GM18507 (cell line): ENCODE measurements around the gene RRP36.
"Not testable (repeated sequence)": the region's sequence is repeated elsewhere in the genome, so short reads cannot be mapped to it uniquely, and the experiment has no call there.

Experiments used
- DNase-seq: peaks from one replicate; pipeline ENCODE4 v3.0.0; 2011; ENCODE audit warnings: low read depth; ENCODE audit not compliant: insufficient read length; ENCODE audit errors: extremely low spot score
- FAIRE-seq: peaks from 2 replicates; lab custom pipeline; 2011; peaks lifted over from hg19 to GRCh38; lab: Jason Lieb, UNC

Gene RRP36

GRCh38 chr6:43035495-43036194 lies 14.2 kb downstream of the RRP36 start:
- no peak for FAIRE-seq
- no peak for DNase-seq

DNA sequence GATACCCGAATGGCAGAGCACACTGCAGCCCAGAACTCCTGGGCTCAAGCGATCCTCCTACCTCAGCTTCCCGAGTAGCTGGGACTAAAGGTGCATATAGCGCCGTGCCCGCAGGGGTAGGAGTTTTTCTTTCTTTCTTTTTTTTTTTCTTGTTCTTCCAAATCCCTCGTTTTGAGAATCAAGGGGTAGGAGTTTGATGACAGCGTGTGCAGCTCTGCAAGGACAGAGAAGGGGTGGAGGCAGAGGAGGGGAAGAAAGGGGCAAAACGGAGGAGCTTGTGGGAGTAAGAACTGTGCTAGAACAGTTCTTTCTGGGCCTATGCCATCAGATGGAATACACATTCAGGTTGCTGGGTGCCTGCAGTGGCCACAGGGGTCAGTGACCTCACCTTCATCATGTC lies 15.3 kb downstream of the RRP36 start:
- FAIRE-seq: no peak

DNA sequence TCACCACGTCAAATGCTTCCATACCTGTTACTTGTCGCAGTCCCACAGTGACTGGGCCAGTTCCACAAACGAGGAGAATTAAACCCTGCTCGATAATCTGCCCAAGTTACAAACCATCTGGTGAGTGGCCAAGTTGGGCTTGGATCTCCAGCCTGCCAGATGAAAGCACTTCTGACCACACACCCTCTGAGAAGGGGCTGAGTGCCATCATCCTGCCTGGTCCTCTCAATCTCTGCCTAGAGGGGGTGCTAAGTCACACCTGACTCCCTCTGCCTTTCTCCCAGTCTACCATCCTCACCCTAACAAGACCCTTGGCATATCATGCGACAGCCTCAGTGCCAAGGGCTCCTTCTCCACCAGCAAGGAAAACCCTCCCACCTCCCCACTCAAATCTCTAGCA lies 15.8 kb downstream of the RRP36 start:
- FAIRE-seq: no peak
- no peak for DNase-seq

More for the DNA sequence above, 15.3 kb downstream of the RRP36 start:
- DNase-seq: no peak

- FAIRE-seq (no peak), DNase-seq (no peak)
These were observed 16.3 kb downstream of the RRP36 start for GRCh38 chr6:43037706-43038105.

GRCh38 chr6:43038727-43039126 lies 17.3 kb downstream of the RRP36 start:
- FAIRE-seq: no peak

DNA sequence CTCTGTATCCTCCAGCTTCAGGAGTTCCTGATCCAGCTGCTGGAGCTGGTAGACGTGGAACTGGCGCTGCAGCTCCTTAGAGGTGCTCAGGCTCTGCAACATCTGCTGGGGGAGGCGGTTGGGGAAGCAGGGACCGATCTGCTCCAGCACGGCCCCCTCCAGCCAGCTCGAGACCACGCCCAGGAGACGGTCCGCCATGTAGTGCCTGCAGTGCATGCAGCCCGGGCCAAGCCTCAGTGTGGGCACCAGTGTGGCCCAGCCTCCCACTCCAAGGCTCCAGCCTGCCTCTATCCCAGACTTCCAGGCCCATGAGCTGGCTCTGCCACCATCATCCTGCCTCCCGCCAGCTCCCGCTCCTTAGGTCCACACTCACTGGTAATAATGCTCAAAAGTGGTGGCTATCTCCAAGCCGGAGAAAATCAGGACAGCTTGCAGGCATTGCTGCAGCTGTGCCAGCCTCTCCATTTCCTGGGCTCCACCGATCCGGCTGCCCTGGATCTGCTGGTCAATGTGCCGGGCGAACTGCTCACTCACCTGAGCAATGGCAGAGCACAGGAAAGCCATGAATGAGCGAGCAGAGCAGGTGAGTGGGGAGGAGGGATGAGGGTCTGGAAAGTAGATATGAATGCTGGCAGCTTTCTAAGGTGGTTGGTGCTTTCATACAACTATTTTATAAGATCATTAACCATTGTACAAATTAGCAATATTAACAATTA lies 19.3 kb downstream of the RRP36 start:
- DNase-seq: no peak
- no peak for FAIRE-seq

More at GRCh38 chr6:43038727-43039126, 17.3 kb downstream of the RRP36 start:
- no peak for DNase-seq

- not testable (repeated sequence) for DNase-seq, FAIRE-seq
These were observed 20.1 kb downstream of the RRP36 start for GRCh38 chr6:43041475-43041874.

DNA sequence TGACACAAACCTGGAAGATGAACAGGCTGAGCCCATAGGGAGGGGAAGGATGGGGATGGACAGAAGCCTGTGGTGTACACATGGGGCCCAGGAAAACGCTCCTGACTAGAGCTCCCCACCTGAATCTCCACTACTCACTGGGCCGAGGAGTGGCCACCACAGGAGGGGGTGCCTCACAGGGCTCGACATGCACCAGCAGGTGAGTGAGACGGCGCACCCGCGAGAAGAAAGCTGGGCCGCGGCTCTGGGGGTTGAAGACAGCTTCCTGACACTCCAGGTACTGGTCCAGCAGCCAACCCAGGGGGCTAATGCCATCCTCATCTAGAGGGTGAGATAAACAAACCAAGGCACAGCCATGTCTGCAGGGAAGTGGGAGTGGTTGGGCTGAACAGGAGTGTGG lies 21.9 kb downstream of the RRP36 start:
- DNase-seq (no peak), FAIRE-seq (no peak)

- DNase-seq: no peak
- no peak for FAIRE-seq
These were observed 24.0 kb downstream of the RRP36 start for GRCh38 chr6:43045371-43045930.

GRCh38 chr6:43047998-43048397 lies 26.6 kb downstream of the RRP36 start:
- DNase-seq (no peak), FAIRE-seq (no peak)

DNA sequence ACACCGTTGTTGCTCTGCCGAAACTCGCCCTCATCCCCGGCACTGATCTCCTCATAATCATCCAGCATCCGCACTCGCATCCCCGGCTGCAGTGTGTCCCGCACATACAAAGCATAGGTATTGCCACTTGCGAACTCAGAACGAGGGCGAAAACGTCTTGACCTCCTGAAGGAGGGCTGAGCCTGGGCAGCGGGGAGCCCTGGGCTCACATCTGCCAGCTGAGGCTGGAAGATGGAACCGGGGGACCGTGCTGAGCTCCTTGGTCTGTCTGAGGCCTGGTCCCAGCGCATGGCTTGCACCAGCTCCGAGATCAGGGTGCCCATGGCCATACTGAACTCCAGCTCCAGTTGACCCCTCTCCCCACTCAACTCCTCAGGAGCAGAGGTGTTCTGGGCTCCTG lies 29.6 kb downstream of the RRP36 start:
- DNase-seq: no peak
- FAIRE-seq: no peak

DNA sequence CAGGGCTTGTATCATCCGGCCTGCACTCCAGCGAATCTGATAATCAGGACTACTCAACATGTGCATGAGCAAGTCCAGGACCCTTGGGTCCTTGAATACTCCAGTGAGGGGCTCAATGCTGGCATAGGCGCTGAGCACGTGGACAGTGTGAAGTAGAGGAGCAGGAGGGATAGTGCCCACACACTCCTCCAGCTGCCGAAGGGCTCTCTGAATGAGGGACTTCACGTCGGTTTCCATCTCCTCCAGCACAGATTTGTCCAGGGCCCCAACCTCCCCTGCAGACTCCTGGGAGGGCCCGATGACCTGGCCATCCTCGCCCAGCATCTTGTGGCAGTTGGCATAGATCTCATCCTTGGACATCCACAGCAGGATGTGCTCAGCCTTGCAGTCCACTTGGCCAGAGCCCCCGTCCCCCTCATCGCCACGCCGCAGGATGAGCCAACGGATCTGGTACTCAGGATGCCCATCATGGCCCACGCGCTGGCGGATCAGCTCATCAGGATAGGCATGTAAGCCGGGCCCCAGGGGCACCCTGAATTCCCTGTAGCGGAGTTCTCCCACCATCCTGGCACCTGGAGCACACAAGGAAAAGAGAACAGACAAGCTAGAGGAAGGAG lies 30.9 kb downstream of the RRP36 start:
- FAIRE-seq (no peak), DNase-seq (no peak)

DNA sequence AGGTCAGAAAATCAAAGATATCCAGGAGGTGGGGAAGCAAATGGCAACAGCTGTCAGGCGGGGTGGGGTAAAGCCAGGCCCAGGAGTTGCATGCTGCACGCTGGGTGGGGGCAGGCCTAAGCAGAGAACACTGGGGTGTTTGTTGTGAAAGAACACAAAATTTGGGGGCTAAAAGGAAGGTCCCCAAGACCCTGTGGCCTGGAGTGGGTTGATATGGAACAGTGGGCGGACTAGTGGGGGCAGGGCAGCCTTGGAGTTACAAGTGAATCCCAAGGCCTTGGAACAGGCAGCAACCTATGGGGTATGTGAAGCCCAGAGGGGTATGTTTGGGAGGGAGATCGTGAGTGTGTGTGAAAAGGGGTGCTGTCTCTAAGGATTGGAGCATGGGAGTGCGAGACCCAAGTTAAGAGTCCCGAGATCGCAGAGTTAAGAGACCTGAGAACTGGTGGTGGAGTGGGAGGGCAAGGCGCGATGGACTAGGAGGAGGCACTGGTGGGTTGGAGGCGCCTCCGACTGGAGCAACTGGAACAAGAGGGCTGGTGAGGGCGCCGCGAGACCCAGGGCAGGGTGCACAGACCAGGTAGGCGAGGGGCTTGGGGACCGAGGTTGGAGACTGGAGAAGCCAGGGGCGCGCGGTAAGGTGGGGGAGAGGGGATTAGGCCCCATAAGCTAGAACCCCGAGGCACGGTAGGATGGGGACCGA lies 31.6 kb downstream of the RRP36 start:
- DNase-seq (no peak), FAIRE-seq (no peak)

GRCh38 chr6:43053545-43054205 lies 32.3 kb downstream of the RRP36 start, which contains the start of gene CUL7:
TSS of gene CUL7 (minus strand) at chr6:43053851. CDS start at chr6:43052788, 1,063 bp downstream.
- DNase-seq (peak; percentile 94), FAIRE-seq (peak; percentile 87)

GRCh38 chr6:43054206-43054943 lies 33.0 kb downstream of the RRP36 start:
- FAIRE-seq (no peak), DNase-seq (no peak)

DNA sequence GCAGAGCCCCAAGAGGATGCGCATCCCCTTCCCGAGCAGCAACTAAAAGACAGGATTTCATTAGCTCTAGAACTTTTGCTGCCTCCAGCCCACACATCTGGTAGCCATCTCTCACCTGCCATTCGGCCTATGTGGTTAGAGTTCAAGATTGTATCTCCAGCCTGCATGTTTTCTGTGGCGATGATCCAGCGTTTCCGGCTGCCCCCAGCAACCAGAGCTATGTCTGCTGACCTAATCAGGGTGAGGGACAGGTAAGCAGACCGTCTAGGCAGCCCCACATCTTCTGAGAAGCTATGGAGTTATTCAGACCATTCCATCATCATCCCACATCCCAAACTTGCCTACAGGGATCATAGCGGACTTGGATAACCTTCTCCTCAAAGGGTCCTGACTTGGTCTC lies 34.5 kb downstream of the RRP36 start:
- no peak for FAIRE-seq

GRCh38 chr6:43058531-43058930 lies 37.1 kb downstream of the RRP36 start:
- FAIRE-seq (no peak), DNase-seq (no peak)

More for the DNA sequence above, 34.5 kb downstream of the RRP36 start:
- no peak for DNase-seq

GRCh38 chr6:43059168-43060033 lies 38.0 kb downstream of the RRP36 start, which contains the start of the genes KLC4 and MRPL2:
TSS of gene KLC4 (plus strand) at chr6:43059631. CDS start at chr6:43061336, 1,705 bp downstream.
TSS of gene MRPL2 (minus strand) at chr6:43059434. CDS start at chr6:43059381, 53 bp downstream.
- DNase-seq: peak; percentile 97
- peak; percentile 96 for FAIRE-seq
